Breast epithelium (tissue), 3 donors: ENCODE results near the gene DAPK2.

Experiments used
- POLR2A ChIP-seq: fragments of 450-650 bp; IDR thresholded peaks from one replicate; pipeline ENCODE4 v1.6.1; 2016; ENCODE audit warnings: antibody characterized with exemption, mild to moderate bottlenecking, moderate library complexity
- POLR2AphosphoS5 ChIP-seq, 3 donors: sonication (generic); formaldehyde crosslinking; IDR thresholded peaks; one replicate each; pipeline ENCODE4 v1.6.1; 2017; ENCODE audit warnings: antibody characterized with exemption in 3 of 3
- TF ChIP-seq, protein P1 (sequence below), 3 donors: fragments of 450-650 bp; IDR thresholded peaks; one replicate each; pipeline ENCODE4 v1.5.1; 2016 to 2017; ENCODE audit warnings: antibody characterized with exemption in 3 of 3, mild to moderate bottlenecking in 3 of 3, moderate library complexity in 3 of 3

DNA sequence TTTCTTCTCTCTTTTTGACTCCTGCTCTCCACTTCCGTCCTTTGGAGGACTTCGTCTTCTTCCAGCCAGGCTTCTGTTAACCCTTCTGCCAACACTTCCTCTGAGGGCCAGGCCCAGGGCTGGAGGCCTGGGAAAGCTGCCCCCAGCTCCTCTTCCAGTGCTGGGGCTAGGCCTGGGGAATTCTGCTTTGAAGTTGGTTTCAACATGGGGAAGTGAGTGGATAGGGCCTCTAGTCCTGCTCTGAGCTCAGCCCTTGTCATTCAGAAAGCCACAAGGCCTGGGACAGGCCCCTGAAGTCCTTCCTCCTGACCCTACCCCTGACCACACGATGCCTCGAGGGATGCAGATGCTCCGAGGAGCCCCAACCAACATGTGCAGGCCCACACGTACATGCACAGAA is 158.7 kb downstream of the DAPK2 start:
- TF ChIP-seq POLR2A (no peak), POLR2AphosphoS5 (IDR thresholded peaks at IDR 0.05) (no peak)
- TF ChIP-seq, protein P1, sequence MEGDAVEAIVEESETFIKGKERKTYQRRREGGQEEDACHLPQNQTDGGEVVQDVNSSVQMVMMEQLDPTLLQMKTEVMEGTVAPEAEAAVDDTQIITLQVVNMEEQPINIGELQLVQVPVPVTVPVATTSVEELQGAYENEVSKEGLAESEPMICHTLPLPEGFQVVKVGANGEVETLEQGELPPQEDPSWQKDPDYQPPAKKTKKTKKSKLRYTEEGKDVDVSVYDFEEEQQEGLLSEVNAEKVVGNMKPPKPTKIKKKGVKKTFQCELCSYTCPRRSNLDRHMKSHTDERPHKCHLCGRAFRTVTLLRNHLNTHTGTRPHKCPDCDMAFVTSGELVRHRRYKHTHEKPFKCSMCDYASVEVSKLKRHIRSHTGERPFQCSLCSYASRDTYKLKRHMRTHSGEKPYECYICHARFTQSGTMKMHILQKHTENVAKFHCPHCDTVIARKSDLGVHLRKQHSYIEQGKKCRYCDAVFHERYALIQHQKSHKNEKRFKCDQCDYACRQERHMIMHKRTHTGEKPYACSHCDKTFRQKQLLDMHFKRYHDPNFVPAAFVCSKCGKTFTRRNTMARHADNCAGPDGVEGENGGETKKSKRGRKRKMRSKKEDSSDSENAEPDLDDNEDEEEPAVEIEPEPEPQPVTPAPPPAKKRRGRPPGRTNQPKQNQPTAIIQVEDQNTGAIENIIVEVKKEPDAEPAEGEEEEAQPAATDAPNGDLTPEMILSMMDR (IDR thresholded peaks at IDR 0.05) = no peak
